ENCODE data around the gene RBM12. TPM values are rescaled to one million over a fixed set of nuclear protein-coding genes. Genes with fewer than 3 reads are reported as not detected.
"Not testable (repeated sequence)": the region's sequence is repeated elsewhere in the genome, so short reads cannot be mapped to it uniquely, and the experiment has no call there.

Gene RBM12
- polyA plus RNA-seq (ENCODE audit: insufficient read length in 3 of 3), result 100 to 1,000 TPM in 1 of 3 donors, 10 to 100 TPM in 2; 98.4 to 102 (median 99.7) TPM

GRCh38 chr20:35664466-35665206 is at the start of gene RBM12, which contains the start of gene CPNE1:
RBM12 (minus strand) TSS chr20:35664900; CDS start chr20:35655322, 9,578 bp downstream.
CPNE1 (minus strand) TSS chr20:35664900; CDS start chr20:35632923, 31,977 bp downstream.
- peak; percentile 86 to 92 (median 91) for DNase-seq (ENCODE audit: low read depth in 3 of 3, low spot score in 2 of 3)

GRCh38 chr20:35714127-35714526 is 49.4 kb upstream of the RBM12 start:
- DNase-seq (ENCODE audit: low read depth in 3 of 3, low spot score in 2 of 3), result no peak

GRCh38 chr20:35713120-35713519 is 48.4 kb upstream of the RBM12 start:
- DNase-seq (ENCODE audit: low read depth in 3 of 3, low spot score in 2 of 3), result not testable (repeated sequence)

GRCh38 chr20:35711588-35712209 is 47.0 kb upstream of the RBM12 start:
- no peak for DNase-seq (ENCODE audit: low read depth in 3 of 3, low spot score in 2 of 3)

- DNase-seq (ENCODE audit: low read depth in 3 of 3, low spot score in 2 of 3), result no peak
These were observed 46.3 kb upstream of the RBM12 start for GRCh38 chr20:35710884-35711587.

- DNase-seq (ENCODE audit: low read depth in 3 of 3, low spot score in 2 of 3), result no peak
These were observed 45.3 kb upstream of the RBM12 start for GRCh38 chr20:35710039-35710438.

- DNase-seq (ENCODE audit: low read depth in 3 of 3, low spot score in 2 of 3), result no peak
These were observed 44.6 kb upstream of the RBM12 start for GRCh38 chr20:35709259-35709658.

- DNase-seq (ENCODE audit: low read depth in 3 of 3, low spot score in 2 of 3), result no peak
These were observed 43.8 kb upstream of the RBM12 start for GRCh38 chr20:35708502-35708901.

GRCh38 chr20:35706591-35707529 is 42.2 kb upstream of the RBM12 start:
- DNase-seq (ENCODE audit: low read depth in 3 of 3, low spot score in 2 of 3), result not testable (repeated sequence)

GRCh38 chr20:35705894-35706293 is 41.2 kb upstream of the RBM12 start:
- not testable (repeated sequence) for DNase-seq (ENCODE audit: low read depth in 3 of 3, low spot score in 2 of 3)

GRCh38 chr20:35704514-35705261 is 40.0 kb upstream of the RBM12 start:
- no peak for DNase-seq (ENCODE audit: low read depth in 3 of 3, low spot score in 2 of 3)

GRCh38 chr20:35702824-35703695 is 38.4 kb upstream of the RBM12 start:
- DNase-seq (ENCODE audit: low read depth in 3 of 3, low spot score in 2 of 3), result no peak

GRCh38 chr20:35702051-35702823 is 37.5 kb upstream of the RBM12 start:
- no peak for DNase-seq (ENCODE audit: low read depth in 3 of 3, low spot score in 2 of 3)

GRCh38 chr20:35700625-35701148 is 36.0 kb upstream of the RBM12 start:
- DNase-seq (ENCODE audit: low read depth in 3 of 3, low spot score in 2 of 3), result no peak

GRCh38 chr20:35699957-35700624 is 35.4 kb upstream of the RBM12 start:
- no peak for DNase-seq (ENCODE audit: low read depth in 3 of 3, low spot score in 2 of 3)

GRCh38 chr20:35699127-35699956 is 34.6 kb upstream of the RBM12 start, which contains the start of the genes NFS1 and ROMO1:
NFS1 (minus strand) TSS chr20:35699352; CDS start chr20:35699288, 64 bp downstream.
ROMO1 (plus strand) TSS chr20:35699405; CDS start chr20:35699633, 228 bp downstream.
- DNase-seq (ENCODE audit: low read depth in 3 of 3, low spot score in 2 of 3), result peak; percentile 62 to 85 (median 62)

Measured in right renal cortex interstitium (tissue), 3 donors.